NCI-H2196 treated with DMSO at 0.1 percent for 48 hours (cell line): ENCODE results near the gene THSD7A.

Source experiments
- DNase-seq: peaks from one replicate; lab custom pipeline; 2025; ENCODE audit not compliant: unreplicated experiment; lab: John Stamatoyannopoulos, UW

Gene THSD7A

DNA sequence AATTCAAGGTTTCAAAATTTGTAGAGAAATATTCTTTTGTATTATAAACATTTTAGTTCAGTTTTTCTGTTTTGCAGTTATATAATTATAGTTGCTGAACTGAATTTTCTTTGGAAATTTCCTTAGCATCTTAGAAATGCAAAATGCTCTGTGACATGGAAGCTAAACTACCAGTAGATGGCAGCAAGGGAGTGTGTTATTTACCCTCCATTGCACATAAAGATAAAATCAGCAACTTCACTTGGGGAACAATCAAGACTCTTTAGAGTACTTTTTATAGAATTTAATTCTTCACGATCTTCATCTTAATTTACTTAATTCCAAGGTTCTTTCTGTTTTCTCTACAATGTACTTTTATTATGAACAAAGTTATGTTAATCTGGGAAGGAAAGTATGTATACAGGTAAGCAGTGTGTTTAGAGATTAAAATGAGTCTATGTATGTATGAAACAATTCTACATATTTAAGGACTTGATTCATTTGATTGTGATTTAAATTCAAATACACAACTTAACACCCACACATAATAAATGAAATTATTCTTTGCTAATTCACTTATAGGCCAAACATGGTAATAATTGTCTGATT is 404.2 kb downstream of the THSD7A start:
- no peak for DNase-seq

DNA sequence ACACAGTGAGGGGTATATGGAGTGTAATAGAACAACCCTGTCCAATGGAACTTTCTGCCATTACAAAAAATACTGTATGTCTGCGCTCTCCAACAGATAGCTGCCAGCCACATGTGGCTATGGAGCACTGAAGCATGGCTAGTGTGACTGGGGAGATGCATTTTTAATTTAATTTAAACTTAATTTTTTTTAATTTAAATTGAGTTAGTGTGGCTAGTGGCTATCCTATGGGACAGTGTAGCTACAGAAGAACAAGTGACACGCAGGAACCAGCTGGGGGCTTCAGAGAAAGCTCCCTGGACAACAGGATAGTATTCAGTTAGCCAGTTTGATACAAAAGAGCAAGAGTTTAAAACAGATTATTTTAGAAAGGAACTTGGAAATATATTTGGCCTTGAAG is 408.0 kb downstream of the THSD7A start:
- no peak for DNase-seq

DNA sequence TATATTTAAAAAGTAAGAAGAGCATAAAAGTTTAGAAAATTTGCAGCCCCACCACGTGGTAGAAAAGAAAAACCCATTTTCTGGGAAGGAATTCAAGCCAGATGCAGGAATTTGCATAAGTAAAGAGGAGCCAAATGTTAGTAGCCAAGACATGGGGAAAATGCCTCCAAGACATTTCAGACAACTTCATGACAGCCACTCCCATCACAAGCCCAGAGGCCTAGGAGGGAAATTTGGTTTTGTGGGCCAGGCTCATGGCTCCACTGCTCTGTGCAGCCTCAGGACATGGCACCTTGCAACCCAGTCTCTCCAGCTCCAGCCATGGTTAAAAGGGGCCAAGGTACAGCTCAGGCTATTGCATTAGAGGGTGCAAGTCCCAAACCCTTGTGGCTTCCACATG is 411.9 kb downstream of the THSD7A start:
- no peak for DNase-seq

DNA sequence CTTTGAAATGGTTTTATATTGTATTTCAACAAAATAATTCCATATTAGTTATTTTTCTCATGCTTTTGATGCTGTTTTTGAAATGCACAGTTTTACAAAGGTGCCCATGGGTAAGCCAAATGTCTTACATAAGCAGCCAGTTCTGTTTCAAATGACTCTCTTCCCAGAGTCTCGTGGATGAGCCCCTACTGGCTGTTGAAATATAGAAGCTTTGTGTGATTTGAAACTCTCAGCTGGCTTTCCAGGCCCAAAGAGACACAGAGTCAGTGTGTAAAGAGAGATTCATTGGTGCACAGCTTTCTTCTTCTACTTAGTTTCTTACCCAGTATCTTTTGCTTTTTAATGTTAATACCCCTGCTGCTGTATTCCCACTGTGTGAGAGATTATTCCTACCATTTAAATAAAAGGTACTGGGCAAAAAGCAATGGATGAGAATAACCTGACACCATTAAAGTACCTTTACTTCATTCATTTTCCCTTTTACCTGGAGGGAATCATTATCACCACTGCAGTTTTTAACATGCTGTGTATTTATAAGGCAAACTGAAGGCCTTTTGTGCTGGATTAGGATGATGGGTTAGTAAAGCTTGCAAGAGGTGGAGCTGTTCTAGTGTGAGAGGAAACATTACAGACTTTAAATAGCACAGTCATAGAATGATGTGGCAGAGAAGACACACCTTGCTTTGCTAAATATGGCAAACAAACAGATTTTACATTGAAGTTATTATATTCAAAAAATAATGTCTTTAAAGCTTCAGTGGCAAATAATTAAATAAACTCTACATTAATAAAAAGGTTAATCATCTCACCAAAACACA is 415.1 kb downstream of the THSD7A start:
- no peak for DNase-seq

DNA sequence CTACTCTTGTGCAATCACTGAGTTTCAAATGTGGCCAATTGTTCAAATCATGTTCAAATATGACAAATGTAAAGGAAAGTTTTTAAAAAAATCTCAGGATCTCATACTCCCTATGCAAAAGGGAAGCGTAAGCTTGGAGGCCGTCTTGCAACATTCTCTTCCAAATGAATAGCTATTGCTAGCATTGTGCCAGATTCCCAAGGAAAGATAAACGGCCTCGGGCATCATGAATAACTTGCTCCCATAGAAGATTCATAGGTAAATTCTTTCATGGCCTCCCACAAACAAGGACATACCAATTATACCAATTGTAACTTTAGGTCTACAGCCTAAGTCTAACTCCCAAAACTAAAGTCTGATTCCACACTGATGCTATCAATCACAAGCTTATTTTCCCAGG is 416.9 kb downstream of the THSD7A start:
- DNase-seq, result no peak

DNA sequence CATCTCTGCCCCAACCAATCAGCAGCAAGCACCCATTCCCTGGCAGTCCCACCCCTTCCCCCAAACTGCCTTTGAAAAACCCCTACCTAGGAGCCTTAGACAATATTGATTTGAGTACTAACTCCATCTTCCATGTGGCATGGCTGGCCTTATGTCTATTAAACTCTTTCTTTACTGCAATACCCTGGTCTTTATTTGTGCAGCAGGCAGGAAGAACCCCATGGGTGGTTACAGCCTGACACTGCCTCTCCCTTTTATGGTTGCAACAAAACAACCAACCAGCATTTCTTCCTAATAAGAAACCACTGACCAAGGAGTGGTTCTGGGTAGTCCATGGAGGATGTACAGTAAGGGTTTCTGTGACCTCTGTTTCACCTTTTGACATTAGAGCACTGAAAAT is 418.1 kb downstream of the THSD7A start:
- no peak for DNase-seq

DNA sequence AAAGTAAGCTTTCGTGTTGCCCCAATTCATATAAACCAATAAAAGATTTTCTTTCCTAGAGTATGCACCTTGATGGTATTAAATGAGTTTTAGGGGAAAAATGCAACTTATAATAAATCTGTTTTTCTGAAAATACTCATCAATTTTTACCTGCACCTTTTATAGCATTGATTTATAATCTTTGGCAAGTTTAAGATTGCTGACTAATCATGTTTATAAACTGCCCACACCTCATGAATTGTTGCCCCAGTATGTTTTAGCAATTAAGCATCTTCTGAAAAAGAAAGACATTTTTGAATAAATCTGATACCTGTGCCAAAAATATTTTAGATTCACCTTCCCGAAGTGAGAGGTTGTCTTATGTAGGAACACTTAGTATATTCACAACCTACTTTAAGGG is 420.0 kb downstream of the THSD7A start:
- DNase-seq, result no peak

DNA sequence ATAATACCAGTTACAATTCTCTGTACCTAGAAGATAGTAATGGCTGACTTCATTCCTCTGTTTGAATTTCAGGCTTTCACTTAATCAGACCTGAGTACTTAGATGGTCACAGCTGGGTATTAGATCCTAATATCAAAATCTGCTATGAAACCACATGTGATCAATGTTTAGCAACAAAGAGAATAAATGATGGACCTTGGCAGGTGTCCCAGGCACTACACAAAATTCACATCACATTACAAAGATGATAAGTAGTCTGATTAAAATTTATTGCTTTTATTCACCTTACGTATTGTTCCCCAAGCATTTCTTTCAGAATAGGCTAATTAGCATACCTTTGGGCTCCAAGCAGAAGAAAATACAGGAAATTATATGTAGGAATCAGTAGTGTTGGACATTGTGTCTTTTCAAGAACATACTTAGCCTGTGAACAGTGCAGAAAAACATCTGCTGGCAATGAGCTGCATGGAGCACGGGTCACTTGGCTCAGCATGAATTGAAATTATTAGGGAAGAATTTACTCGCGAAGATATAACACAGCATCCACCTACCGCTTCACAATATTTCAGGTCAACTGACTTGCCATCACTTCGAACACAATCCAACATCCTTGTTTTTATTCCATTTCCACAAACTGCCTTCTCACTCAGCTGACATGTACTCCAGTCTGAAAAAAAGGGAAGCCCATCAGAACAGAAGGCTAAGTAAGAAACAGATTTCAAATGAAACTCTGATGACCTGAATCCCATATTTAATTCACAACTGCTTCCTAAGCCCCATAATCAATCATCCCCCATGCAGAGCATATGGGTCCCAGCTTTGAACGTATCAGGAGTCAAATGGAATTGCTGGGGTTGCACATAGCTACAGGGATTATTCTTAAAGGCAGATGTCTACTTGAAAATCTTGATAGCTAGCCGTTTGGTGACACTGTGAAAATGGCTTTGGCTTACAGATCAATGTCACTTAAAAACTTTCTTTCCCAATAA is 421.0 kb downstream of the THSD7A start:
- DNase-seq, result no peak

DNA sequence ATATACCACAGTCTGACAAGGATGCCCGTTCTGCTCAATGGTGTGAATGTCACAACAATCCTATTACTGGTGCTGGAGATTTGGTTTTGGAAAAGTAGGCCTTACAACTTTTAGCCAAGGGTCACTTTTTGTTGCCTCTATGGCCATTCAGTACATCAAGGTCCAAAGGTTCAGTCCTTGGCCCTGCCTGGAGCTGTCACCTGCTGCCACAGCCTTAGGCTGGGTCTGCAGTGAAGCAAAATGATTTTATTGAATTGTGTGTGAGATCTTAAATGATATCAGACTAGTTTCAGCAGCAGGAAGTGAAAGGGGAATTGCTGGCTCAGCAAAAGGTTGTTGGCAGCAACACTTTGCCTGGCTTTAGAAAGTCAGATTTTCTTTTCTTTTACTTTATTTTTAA is 427.6 kb downstream of the THSD7A start:
- no peak for DNase-seq

DNA sequence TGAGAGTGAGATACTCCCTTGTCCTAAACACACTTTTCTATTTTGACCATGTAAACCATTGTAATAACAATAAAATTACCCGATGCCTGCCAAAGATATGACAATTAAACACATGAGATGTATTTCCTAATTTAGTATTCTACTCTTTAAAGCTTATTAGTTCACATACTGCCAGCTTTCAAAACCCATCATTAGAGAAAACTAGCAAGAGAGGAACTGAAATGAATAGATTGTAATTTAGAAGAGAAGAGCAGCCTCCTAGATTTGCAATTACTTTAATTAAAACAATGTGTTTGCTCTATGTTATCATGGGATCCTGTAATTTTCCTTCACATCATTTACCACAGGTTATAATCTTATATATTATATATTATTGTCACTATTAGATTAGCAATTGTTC is 428.2 kb downstream of the THSD7A start:
- DNase-seq, result no peak

DNA sequence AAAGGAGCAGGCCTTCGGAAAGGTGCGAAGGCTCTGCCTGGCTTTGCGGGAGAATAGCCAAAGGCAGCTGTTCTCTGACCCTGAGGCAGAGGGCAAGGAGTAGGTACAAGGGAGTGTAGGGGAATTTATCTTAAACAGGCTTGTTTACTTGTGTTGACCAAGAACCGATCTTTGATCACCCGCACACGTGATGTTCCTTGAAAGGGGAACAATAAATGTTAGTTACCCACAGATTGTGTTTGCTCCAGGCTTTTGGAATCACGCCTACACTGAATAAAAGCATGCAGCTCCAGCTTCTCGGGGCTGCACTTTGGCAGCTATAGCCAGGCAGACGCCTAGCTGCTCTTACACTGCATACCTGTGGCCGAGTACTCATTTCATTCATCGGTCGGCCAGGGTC is 437.6 kb downstream of the THSD7A start:
- DNase-seq, result no peak

DNA sequence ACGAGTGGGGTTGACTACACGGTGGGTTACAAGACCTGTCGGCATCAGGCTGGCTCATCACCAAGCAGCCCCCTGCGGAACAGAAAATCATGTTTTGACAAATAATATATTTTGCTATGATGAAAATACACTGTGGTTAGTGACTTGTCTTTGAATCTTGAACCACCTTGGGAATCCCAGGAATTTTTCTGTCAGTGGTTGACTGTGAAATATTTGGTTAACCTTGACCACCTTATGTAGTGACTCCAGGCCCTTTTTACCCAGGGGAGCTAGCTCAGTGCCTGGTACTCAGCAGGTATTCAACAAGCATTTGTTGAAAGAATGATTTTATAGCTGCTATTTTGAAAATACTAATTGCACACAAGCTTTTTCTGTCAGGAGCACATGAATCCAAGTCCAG is 452.4 kb downstream of the THSD7A start:
- DNase-seq, result no peak

DNA sequence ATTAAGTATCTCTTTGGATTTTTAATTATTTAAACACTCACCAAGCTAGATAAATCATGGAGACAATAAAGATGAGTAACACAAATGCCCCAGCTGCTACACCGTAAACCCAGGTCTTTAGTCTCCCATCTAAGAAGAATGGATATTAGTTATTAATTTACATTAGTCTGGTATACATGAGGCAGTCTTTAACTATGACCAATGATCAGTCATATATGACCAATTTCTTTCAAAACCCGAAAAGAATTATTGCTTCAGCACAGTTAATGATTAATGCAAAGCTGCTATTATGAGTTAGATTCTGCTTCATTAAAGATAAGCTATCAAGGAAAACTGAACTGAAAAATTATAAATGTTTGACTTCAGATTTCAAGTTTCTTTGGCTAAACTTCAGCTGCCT is 455.5 kb downstream of the THSD7A start:
- no peak for DNase-seq

DNA sequence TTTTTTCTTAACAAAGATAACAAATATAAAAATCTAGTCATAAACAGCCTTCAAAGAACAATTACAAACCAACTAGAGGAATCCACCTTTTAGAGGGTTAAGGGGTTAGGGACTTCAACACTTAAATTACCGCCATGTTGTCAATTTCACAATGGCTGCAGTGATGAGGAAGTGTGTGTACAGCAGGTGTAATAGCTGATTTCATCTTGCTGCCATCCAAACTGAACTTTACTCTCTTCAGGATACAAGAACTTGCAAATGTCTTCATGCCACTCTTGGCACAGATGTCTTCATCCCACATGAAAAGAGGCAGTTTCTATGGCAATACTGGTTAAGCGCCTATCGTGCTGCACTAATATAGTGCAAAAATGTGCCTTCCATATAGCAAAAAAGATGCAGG is 457.4 kb downstream of the THSD7A start:
- no peak for DNase-seq

DNA sequence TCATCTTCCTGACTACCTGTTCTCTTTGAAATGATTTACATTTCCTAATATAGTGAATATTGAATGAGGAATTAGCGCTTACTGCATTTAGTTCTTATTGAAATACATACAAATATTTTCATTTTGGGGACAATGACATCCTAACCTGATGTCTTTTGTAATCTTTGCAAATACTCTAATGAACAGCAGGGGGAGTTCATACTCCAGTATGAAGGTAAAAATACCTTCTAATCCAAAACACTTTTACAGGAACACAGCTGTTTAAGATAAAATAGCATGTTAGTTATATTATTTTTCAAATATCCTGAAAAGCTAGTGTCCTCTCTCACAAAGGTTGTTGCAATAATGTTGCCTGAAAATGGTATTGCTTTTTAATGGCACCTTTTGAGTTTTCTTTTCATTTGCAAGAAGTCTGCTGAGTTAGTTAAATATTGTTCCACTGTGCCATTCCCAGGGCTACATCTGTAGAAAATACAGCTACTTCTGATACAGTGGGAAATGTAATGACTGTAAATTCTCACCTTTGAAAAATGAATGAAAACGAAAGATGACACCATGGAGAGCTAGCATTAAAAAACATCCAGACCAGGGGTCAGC is 458.4 kb downstream of the THSD7A start:
- no peak for DNase-seq

DNA sequence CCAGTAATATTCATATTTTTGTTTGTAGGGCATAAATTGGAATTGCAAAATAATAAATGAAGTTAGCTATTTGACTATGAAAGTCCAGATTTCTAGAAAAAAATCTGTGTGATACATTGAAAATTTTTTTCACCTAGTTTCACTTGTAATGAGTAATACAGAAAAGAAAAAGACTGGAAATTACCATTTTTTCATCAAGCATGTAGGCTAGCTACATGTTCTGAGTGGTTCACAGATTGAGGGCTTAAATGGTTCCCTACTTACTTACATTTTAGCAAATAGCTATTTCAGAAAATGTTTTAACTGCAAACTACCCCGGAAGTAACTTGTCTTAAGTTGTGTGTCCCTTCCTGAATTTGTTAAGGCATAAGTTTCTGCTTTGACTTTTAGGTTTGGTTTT is 462.3 kb downstream of the THSD7A start:
- DNase-seq, result no peak

DNA sequence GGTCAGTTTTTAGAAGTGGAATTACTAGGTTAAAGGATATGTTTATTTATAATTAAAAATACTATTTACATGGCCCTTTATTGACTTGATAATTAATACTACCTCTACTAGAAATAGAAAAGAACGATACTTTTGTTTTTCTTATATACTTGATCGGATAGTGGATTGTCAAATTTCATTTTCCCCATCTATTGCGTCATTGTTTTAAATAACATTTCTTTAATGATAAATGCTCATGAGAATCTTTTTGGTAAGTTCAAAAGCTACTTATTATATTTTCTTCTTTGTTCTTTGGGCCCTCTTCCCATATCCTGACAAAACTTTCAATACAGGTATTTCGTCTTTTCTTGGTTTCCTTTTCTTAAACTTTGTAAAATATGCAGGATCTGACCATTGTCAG is 465.9 kb downstream of the THSD7A start:
- DNase-seq, result no peak

DNA sequence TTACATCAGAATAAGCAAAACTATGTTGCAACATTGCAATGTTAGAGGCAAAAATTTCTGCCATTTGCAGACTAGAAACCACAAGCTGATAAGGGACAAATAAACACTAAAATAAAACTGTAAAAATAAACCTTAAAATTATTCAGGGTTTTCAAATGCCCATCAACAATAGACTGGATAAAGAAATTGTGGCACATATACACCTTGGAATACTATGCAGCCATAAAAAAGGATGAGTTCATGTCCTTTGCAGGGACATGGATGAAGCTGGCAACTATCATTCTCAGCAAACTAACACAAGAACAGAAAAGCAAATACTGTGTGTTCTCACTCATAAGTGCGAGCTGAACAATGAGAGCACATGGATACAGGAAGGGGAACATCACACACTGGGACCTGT is 473.4 kb downstream of the THSD7A start:
- no peak for DNase-seq

DNA sequence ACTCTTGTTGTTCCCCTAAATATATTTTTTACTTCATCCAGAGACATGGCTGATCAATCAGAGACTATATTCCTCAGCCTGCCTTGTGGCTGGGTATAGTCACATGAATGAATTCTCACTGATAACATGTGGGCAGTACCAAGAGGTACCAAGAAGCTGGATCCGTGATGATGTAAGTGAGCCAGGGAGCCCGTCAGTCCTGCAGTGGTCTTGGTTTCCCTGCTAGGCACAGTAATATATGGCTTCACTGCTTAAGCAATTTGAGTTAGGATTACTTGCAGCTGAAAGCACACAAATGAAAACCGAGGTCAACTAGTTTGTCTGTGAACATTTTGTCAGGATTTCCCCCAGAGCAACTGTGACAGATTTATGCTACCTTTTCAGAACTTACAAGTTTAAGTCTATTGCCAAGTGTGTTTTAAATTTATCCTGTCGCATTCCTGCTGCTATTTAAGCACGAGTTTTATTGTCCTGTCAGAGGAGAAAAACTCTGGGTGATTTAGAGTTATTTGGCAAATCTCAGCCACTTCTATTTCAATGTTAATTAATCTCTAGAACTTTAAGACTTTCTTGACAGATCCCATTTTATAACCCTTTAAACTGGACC is 476.5 kb downstream of the THSD7A start:
- no peak for DNase-seq

DNA sequence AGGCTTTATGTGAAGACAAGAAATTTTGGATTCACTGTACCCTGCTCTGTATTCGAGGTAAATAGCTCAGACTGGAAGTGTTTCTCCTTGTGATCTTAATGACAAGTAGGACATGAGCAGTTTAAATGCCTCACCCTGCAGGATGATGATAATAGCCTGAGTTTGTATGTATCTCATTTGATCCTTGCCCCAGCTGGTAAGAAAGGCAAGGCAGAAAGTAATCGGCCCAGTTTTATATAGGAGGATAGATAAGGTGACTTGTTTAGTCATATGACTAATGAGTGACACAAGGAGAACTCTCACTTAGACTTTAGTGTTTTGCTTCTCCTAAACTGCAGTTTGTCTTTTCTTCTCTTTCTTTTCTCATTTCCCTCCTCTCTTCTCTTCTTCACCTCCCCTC is 485.7 kb downstream of the THSD7A start:
- no peak for DNase-seq

DNA sequence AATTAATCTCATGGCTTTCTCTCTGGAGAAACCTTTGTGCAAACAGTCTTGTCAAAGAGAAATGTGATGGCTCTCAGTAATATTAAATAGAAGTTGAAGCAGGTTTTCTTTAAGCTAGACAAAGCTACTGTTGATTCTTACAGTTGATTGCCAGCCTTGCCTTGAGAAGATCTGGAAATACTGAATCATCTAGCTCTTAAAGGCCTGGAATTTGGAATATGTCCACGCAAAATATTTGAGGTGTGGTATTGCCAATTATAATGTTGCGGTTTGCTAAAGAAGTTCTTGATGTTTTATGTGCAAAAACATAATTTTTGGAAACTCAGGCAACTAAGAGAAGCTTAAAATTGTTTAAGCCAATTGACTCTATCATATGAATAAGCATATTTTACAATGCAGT is 486.4 kb downstream of the THSD7A start:
- DNase-seq, result no peak
